ES-I3 (cell line): ENCODE measurements around the gene NTNG2.

ENCODE experiments used
- H3K36me3 ChIP-seq: 2 replicates; pipeline ENCODE4 v1.6.1; 2013; ENCODE audit warnings: mild to moderate bottlenecking, low read length, control low read depth, moderate library complexity; ENCODE audit not compliant: insufficient read depth
- H3K4me1 ChIP-seq: 2 replicates; pipeline ENCODE4 v1.6.1; 2013; ENCODE audit warnings: mild to moderate bottlenecking, control low read depth, low read length; ENCODE audit not compliant: insufficient read depth
- H3K9ac ChIP-seq: 2 replicates; pipeline ENCODE4 v1.6.1; 2013; ENCODE audit warnings: low read depth, mild to moderate bottlenecking, low read length, moderate library complexity
- H3K9me3 ChIP-seq: 2 replicates; pipeline ENCODE4 v1.6.1; 2013; ENCODE audit warnings: mild to moderate bottlenecking, low read length, moderate library complexity; ENCODE audit not compliant: control insufficient read depth, insufficient read depth

NTNG2 gene

DNA sequence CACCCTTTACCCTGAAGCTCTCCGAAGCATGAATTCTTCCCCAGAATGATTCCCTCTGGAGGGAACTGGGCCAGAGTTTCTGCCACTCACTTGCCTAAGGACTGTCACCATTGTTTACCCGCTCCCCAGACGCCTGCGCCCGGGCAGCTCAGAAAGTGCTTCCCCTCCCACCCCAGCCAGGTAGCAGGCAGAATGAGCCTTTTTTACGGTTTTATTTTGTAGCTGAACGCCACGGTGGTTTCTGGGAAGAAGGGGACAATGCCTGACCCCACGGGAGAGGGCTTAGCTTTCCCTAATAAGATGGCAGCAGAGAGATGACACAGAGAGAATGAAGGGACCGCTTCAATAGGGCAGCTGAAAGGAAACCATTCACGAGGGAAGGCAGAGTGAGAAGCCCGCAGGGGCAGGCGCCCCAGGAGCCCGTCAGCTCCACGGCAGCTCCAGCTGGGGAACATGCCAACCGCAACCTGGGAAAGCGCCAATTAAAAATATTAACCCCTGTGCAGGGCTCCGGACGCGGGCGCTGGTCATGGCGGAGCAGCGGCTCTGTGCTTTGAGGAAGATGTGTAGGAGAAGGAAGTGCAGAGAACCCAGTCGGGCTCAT, 20.4 kb upstream of the NTNG2 start:
- Histone ChIP-seq H3K9ac (peak overlapping the region; percentile 63), H3K36me3 (no peaks in the 10 kb centered on the region), H3K4me1 (peaks cover 11% of the 10 kb centered on the region), H3K9me3 (no peaks in the 10 kb centered on the region)

DNA sequence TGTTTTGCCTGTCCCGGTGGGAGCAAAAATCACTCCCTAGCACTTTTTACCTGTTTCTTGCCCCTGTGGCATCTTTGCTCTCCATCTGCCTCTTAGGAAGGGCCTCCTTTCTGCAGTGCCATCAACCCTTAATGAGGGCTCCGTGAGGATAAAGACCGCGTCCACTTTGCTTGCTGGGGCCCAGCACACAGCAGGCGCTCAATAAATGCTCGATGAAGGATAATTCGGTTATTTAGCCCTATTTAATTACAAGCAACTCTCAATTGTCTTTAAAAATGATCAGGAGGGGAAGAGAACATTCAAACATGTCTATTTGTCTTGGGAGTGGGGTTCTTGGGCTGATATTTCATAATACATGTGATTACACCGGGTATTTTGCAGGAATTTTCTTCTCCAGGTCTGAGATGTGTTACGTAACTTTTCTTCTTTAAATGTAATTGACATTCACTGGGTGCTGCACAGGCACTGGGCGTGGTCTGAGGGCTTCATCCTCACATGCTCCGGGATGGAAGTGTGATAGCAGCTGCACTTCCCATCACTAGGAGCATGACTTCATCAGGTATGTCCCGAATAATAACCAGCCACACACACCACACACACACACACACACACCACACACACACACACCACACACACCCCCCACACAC, 19.8 kb upstream of the NTNG2 start:
- peaks cover 11% of the 10 kb centered on the region for H3K4me1 ChIP-seq
- H3K9me3 ChIP-seq: no peaks in the 10 kb centered on the region
- no peaks in the 10 kb centered on the region for H3K36me3 ChIP-seq
- peak overlapping the region; percentile 63 for H3K9ac ChIP-seq

DNA sequence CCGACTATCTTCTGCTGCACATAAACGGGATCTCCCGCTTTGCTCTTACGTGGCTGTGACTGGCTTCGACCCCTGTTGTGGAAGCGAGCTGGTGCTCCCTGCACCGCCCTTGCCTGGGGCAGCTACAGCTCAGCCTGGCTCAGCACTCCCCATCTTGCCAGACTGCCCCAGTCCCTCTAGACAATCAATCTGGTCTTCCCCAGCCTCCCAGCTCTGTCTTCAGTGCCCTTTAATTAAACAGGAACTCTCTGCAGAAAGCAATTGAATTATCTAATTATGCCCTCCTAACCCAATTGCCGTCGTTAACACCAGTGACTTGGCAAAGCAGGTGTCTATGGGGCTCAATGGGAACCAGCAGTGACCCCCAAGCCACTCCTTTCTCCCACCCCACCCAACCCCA, 18.9 kb upstream of the NTNG2 start:
- H3K4me1 ChIP-seq: peaks cover 11% of the 10 kb centered on the region
- H3K36me3 ChIP-seq: no peaks in the 10 kb centered on the region
- H3K9ac ChIP-seq: no peak overlapping the region
- H3K9me3 ChIP-seq: no peaks in the 10 kb centered on the region

DNA sequence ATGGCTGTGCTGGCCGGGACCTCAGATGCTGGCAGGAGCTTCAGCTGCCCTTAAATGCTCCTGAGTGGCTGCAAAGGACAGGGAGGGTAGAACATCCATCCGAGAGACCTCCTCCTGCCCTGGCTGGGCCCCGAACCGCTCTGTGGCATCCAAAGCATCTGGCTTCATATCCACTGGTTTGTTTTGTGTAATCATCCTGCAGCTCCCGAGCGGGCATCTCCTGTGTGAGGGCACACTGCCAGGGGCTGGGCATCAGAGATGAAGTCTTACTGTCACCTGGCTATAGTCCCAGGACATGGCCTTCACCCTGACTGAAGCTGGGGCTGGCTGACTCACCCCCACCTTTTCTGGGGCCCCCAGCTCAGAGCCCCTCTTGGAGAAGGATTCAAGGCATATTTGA, 18.5 kb upstream of the NTNG2 start:
- Histone ChIP-seq H3K36me3 (no peaks in the 10 kb centered on the region), H3K9me3 (no peaks in the 10 kb centered on the region), H3K9ac (no peak overlapping the region), H3K4me1 (peaks cover 11% of the 10 kb centered on the region)

DNA sequence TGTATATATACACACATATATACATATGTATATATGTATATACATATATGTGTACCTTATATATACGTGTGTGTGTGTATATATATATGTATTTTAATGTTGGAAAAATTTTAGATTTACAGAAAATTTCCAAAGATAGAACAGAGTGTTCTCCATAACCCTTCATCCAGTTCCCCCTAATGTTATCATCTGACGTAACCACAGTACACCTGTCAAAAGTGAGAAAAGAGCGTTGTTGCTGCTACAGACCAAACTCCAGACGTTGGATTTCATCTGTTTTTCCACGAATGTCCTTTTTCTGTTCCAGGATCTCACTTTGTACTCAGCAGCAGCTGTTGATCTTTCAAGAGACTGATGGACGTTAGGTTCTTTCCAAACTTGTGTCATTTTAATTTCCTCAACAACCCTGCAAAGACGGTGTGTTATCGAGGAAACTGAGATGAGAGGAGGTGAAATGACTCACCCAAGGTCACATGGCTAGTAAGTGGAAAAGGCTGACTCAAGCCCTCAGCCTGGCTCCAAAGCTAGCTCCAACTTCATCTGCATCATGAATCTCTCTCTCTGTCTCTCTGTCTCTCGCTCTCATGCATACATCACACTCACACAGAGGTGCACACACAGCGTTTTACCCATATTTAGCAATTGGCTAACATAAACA, 17.0 kb upstream of the NTNG2 start:
- H3K36me3 ChIP-seq: no peaks in the 10 kb centered on the region
- no peaks in the 10 kb centered on the region for H3K9me3 ChIP-seq
- H3K4me1 ChIP-seq: peaks cover 8% of the 10 kb centered on the region
- H3K9ac ChIP-seq: no peak overlapping the region

DNA sequence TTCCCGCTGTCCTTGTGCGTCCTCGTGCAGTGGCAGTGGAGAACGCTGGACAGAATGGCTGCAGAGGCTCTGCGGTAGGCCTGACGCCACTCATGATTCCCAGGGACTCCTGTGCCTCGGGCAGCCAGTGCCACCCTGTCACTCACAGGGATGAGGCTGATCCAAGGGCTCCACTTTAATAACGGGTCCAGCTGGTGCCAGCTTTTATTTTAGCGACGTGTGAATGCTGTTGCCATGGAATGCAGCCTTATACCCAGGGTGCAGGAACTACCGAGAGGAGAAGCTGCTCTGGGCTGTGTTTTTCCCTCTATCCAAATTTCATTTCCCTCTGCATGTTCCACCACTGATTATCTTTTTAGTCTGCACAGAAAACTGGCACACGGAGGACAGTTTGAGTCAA, 15.8 kb upstream of the NTNG2 start:
- H3K9ac ChIP-seq: no peak overlapping the region
- H3K9me3 ChIP-seq: no peaks in the 10 kb centered on the region
- no peaks in the 10 kb centered on the region for H3K4me1 ChIP-seq
- H3K36me3 ChIP-seq: no peaks in the 10 kb centered on the region

DNA sequence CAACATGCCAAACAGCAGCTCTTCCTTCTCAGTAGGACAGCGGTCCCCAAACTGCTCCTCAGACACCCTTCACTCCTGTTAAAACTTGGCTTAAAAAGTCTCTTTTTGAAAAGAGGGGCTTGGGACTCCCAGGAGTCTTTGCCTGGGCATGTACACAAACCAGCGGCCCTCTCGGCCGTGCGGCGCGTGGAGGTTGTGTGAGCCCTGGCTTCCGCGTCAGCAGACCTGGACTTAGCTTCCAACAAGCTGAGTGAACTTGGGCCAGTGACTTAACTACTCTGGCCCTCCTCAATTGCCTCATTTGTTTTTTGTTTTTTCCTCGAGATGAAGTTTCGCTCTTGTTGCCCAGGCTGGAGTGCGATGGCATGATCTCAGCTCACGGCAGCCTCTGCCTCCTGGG, 15.3 kb upstream of the NTNG2 start:
- no peaks in the 10 kb centered on the region for H3K4me1 ChIP-seq
- no peaks in the 10 kb centered on the region for H3K9me3 ChIP-seq
- H3K36me3 ChIP-seq: no peaks in the 10 kb centered on the region
- H3K9ac ChIP-seq: no peak overlapping the region

DNA sequence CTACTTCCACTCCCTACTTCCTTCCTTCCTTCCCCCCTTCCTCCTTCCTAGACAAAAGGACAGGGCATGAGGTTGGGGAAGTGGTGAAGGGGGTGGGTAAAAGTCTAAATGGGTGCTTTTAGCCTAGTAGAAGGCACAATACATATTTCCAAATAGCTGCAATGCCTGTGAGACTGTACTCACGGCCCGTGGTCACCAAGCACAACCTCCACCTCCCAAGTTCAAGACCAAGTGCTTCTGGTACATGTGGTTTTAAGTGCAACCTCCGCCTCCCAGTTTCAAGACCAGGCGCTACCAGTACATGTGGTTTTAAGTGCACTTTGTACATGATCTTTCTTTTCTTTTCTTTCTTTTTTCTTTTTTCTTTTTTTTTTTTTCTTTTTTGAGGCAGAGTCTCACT, 14.5 kb upstream of the NTNG2 start:
- Histone ChIP-seq H3K4me1 (no peaks in the 10 kb centered on the region), H3K9me3 (no peaks in the 10 kb centered on the region), H3K9ac (no peak overlapping the region), H3K36me3 (no peaks in the 10 kb centered on the region)

DNA sequence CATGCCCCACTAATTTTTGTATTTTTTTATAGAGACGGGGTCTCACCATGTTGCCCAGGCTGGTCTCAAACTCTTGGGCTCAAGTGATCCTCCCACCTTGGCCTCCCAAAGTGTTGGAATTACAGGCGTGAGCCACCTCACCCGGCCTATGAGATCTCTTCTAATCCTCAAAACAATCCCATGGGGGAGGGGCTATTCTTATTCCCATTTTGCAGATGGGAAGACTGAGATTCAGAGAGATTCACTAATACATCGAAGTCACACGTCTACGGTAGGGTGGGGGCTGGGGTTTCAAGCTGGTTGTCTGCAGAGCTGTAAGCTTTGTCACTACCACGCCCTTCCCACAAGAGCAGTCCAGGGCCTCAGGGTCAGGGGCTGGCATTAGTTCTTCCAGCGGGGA, 14.0 kb upstream of the NTNG2 start:
- H3K9me3 ChIP-seq: no peaks in the 10 kb centered on the region
- H3K9ac ChIP-seq: no peak overlapping the region
- no peaks in the 10 kb centered on the region for H3K36me3 ChIP-seq
- no peaks in the 10 kb centered on the region for H3K4me1 ChIP-seq

DNA sequence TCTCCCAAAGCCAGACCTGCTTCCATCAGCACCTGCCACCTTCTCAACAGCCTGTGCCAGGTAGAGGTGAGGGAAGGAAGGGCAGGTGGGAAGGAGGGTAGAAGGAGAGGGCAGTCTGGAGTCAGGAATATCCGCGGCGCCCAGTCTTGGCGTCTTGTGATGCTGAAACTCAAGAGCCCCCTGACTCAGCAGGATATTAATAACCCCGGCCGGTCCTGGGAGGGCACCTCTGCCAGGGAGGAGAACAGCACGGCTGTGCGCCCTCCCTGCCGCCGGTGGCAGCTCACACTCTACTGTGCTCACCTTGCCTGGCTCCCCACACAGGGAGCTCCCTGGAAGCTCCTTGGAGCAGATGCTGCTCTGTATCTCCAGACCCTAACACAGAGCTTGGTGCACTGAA, 11.6 kb upstream of the NTNG2 start:
- no peaks in the 10 kb centered on the region for H3K9me3 ChIP-seq
- H3K36me3 ChIP-seq: no peaks in the 10 kb centered on the region
- peaks cover 4% of the 10 kb centered on the region for H3K4me1 ChIP-seq
- no peak overlapping the region for H3K9ac ChIP-seq

DNA sequence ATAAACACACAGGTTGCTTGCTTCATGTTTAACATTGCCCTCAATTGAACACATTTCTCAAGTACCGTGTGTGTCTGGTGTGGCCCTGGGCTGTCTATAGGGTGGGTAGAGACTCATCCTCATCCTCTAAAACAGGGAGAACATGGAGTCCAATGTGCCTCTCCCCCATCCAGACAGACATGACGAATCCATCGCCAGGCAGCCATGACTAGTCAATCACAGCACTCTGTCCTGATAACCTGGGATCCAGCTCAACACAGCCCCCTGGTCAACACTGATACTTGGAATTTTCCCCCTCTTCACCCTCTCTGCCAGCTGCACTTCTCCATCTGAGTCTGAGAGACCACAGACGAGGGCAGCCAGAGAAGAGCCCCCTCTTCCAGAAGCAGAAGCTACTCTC, 10.7 kb upstream of the NTNG2 start:
- no peaks in the 10 kb centered on the region for H3K36me3 ChIP-seq
- H3K9me3 ChIP-seq: no peaks in the 10 kb centered on the region
- no peak overlapping the region for H3K9ac ChIP-seq
- peaks cover 6% of the 10 kb centered on the region for H3K4me1 ChIP-seq

DNA sequence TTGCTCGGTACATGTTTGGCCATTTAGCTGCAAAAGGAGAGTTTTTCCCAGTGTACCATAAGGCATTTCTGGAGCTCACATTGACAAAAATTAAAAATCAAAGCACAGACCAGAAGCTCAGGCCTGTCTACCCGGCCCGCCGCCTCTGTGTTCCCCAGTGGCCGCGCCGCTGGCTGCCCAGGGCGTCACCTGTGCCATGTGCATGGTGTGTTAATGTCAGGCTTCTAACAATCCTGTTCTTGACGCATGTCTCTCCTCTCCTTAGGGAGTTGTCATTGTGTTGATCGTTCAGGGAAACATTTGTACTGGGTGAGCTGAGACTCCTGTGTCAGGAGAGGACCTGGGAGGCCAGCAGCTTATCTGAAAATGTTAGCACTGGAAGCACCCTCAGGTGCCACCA, 9.6 kb upstream of the NTNG2 start:
- Histone ChIP-seq H3K4me1 (peaks cover 6% of the 10 kb centered on the region), H3K9me3 (no peaks in the 10 kb centered on the region), H3K9ac (no peak overlapping the region), H3K36me3 (no peaks in the 10 kb centered on the region)

DNA sequence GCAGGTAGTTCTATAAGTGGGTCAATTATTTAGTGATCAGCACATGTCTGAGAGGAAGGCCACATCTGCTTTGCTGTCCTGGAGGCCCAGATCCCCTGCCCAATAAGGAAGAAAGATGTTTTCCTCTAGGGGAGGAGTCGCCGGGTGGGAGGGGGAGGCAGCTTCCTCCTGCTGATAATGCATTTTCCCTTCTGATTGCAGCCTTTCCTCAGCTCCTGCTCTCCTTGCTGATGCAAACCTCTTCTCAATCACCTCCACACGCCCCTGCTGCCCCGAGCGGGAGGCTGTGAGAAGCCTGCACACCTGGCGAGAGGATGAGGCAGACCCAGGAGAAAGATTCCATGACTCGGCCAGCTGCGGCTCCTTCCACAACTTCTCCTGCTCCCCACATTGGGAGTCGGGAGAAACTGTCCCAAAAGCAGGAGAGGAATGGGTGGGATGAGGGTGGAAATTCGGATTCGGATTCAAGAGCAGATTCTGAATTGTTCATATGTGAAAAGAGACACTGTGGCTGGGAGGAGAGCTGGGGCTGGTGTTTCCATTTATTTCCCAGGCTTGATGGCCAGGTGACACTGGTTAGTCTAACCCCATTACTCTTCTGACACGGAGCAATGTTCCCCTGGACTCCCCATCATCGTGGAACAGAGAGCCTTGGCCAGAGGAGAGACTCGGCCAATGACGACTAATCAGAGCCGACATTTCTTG, 6.8 kb upstream of the NTNG2 start:
- H3K36me3 ChIP-seq: no peaks in the 10 kb centered on the region
- peaks cover 6% of the 10 kb centered on the region for H3K4me1 ChIP-seq
- H3K9ac ChIP-seq: no peak overlapping the region
- no peaks in the 10 kb centered on the region for H3K9me3 ChIP-seq

DNA sequence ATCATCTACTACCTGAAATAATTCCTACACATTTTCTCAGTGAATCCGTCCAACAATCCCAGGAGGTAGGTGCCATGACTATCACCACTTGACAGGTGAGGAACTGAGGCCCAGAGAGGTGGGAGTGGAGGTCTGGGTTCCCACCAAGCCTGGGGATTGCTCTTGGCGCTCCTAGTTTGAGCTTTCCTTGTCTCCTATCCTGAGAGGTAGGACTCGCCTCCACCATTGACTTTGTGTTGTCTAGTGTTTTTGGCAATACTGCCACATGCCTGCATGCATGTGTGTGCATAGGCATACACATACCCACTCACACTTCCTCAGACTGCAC, 6.3 kb upstream of the NTNG2 start:
- Histone ChIP-seq H3K4me1 (peaks cover 6% of the 10 kb centered on the region), H3K9ac (no peak overlapping the region), H3K36me3 (no peaks in the 10 kb centered on the region), H3K9me3 (no peaks in the 10 kb centered on the region)

DNA sequence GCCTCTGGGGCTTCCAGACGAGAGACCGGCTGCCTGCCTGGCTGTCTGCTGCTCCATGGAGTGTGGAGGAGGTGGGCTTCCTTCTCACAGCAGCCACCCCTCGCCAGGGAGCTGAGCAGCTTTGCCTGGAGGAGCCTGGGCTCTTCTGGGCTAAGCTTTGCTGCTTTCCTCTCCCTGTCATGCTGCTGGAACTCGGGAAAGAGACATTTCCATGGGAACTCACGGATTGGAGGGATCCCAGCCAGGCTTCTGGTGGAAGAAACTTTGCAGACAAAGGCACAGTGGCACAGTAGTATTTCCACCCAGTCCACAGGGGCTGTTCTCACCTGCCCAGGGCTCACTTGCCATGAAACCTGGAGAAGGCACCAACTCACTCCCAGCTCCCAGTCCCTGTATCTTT, 5.6 kb upstream of the NTNG2 start:
- Histone ChIP-seq H3K9me3 (no peaks in the 10 kb centered on the region), H3K4me1 (peaks cover 6% of the 10 kb centered on the region), H3K9ac (no peak overlapping the region), H3K36me3 (no peaks in the 10 kb centered on the region)
